Kidney (tissue), 14 donors: ENCODE results near the gene CYP24A1. TPM values are rescaled to one million over a fixed set of nuclear protein-coding genes. Genes with fewer than 3 reads are reported as not detected.

Experiments used
- DNase-seq, 5 donors: peaks; one replicate each; pipeline ENCODE4 v3.0.0-alpha.2; 2013 to 2020
- FAIRE-seq: peaks from 2 replicates; lab custom pipeline; 2012; peaks lifted over from hg19 to GRCh38; lab: Jason Lieb, UNC
- H3K27ac ChIP-seq, 2 donors: one replicate each; pipeline ENCODE4 v1.7.0; 2013; ENCODE audit warnings: low read depth in 2 of 2, low read length in 2 of 2, inconsistent platforms in 1 of 2
- H3K27me3 ChIP-seq: one replicate; pipeline ENCODE4 v1.7.1; 2013; ENCODE audit warnings: low read length, inconsistent platforms; ENCODE audit not compliant: control insufficient read depth, insufficient read depth
- H3K36me3 ChIP-seq, 3 donors: one replicate each; pipeline versions ENCODE4 v1.7.0 to v1.7.1; 2013; ENCODE audit warnings: low read length in 3 of 3, control low read depth in 1 of 3, inconsistent platforms in 1 of 3; ENCODE audit not compliant: insufficient read depth in 3 of 3, control insufficient read depth in 2 of 3
- H3K4me1 ChIP-seq, 3 donors: one replicate each; pipeline versions ENCODE4 v1.7.0 to v1.7.1; 2013; ENCODE audit warnings: low read length in 3 of 3, inconsistent platforms in 1 of 3, low read depth in 1 of 3; ENCODE audit not compliant: control insufficient read depth in 2 of 3, insufficient read depth in 2 of 3
- H3K4me3 ChIP-seq, 3 donors: one replicate each; pipeline versions ENCODE4 v1.7.0 to v1.8.1; 2013; ENCODE audit warnings: low read length in 3 of 3, control low read depth in 1 of 3, inconsistent platforms in 1 of 3
- H3K9ac ChIP-seq, 3 donors: one replicate each; pipeline versions ENCODE4 v1.7.0 to v1.7.1; 2013; ENCODE audit warnings: low read length in 3 of 3, control low read depth in 1 of 3, inconsistent platforms in 1 of 3
- H3K9me3 ChIP-seq, 3 donors: one replicate each; pipeline versions ENCODE4 v1.7.0 to v1.7.1; 2013; ENCODE audit warnings: low read length in 3 of 3, control low read depth in 1 of 3, inconsistent platforms in 1 of 3; ENCODE audit not compliant: control insufficient read depth in 2 of 3, insufficient read depth in 1 of 3
- intact Hi-C: fragments of 100-400 bp; cut with DNase I; formaldehyde crosslinking; loops from one replicate; pipeline ENCODE4 v1.11.1; 2022
- polyA plus RNA-seq: library from polyadenylated mRNA; stranded (reverse); fragments of 350-450 nt; fragmentation: Illumina TruSeq; extraction: RNeasy Lipid Tissue Mini Kit (QIAGEN cat#74804); gene quantifications from one replicate; pipeline ENCODE4 v1.2.3, GENCODE V29; 2014; ENCODE audit warnings: low read depth, low replicate concordance; ENCODE audit not compliant: insufficient read depth
- total RNA-seq: library from RNA; stranded (reverse); fragmentation: NEBNext Ultra II Directional; extraction: Animal tissue kit (Norgen Biotek cat#: 25700); gene quantifications from one replicate; pipeline ENCODE4 v1.2.1, GENCODE V29; 2021
- TF ChIP-seq, protein P1 (sequence below): IDR thresholded peaks from 3 replicates; pipeline ENCODE4 v1.5.1; 2012; ENCODE audit warnings: mild to moderate bottlenecking, moderate library complexity, borderline replicate concordance; ENCODE audit not compliant: insufficient read depth; ENCODE audit errors: extremely low read depth
- donor health status: control.
- donor health status: control.
- donor health status: control.
- donor health status: control.
- donor health status: control.
- donor health status: DM: yes; HTN: yes; CAD: no.
- donor health status: Normal renal cell carcinoma (clear cell type).

CYP24A1 gene
- total and polyA plus RNA-seq, 2 donors from 2014 or later = 15.4 to 39.0 TPM

DNA sequence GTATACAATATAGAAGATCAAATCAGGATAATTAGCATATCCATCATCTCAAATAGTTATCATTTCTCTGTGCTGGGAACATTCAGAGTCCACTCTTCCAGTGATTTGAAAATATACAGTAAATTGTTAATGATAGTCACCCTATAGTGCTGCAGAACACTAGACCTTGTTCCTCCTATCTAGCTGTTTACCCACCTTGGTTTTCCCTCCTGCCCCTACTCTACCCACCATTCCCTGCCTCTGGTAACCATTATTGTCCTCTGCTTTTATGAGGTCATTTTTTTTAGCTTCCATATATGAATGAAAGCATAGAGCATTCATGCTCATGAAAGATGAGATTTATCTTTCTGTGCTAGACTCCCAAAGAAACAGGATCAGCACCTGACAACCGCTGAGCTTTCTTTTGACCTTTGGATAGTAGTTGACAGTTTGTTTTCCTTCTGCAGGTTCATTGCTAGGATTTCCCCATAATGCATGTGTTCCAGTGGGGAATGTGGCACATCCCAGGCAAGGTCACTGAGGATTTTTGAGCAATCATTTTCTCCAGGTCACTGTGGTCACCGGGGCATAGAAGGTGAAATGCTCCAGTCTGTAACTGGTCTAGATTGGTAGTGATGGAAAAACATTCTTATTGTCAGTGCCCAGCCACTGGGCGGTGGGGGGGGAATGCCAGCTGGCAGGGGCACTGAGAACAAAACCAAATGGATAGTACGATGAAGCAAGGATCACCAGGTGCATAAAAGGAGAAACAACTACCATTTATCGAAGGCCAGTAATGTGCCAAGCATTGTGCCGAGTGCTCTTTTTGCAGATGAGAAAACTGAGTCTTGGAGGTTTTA, 69.8 kb downstream of the CYP24A1 start:
- FAIRE-seq = no peak
- Histone ChIP-seq H3K36me3 (no peaks in the 10 kb centered on the region), H3K4me1 (peaks cover 0 to 26% (median 5%) of the 10 kb centered on the region in 3 donors), H3K4me3 (no peak overlapping the region), H3K9ac (no peak overlapping the region), H3K27ac (peak overlapping the region; percentile 27 to 74), H3K27me3 (no peaks in the 10 kb centered on the region), H3K9me3 (no peaks in the 10 kb centered on the region)
- TF ChIP-seq, protein P1, sequence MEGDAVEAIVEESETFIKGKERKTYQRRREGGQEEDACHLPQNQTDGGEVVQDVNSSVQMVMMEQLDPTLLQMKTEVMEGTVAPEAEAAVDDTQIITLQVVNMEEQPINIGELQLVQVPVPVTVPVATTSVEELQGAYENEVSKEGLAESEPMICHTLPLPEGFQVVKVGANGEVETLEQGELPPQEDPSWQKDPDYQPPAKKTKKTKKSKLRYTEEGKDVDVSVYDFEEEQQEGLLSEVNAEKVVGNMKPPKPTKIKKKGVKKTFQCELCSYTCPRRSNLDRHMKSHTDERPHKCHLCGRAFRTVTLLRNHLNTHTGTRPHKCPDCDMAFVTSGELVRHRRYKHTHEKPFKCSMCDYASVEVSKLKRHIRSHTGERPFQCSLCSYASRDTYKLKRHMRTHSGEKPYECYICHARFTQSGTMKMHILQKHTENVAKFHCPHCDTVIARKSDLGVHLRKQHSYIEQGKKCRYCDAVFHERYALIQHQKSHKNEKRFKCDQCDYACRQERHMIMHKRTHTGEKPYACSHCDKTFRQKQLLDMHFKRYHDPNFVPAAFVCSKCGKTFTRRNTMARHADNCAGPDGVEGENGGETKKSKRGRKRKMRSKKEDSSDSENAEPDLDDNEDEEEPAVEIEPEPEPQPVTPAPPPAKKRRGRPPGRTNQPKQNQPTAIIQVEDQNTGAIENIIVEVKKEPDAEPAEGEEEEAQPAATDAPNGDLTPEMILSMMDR = no peak
- intact Hi-C loops = no loop called here
- DNase-seq = no peak

Other genes starting within 250 kb of the CYP24A1 start
- 4.8 TPM for gene BCAS1, start 103.4 kb downstream of the CYP24A1 start, total RNA-seq
- 1.1 TPM for gene BCAS1, start 103.4 kb downstream of the CYP24A1 start, polyA plus RNA-seq
- gene PFDN4, start 34.1 kb upstream of the CYP24A1 start, total RNA-seq = 19.7 TPM
- gene PFDN4, start 34.1 kb upstream of the CYP24A1 start, polyA plus RNA-seq = 49.5 TPM